ENCODE results near the gene FREM1.

FREM1 gene

GRCh38 chr9:14895806-14896205 lies 14.4 kb downstream of the FREM1 start:
- no peak for DNase-seq (ENCODE audit: extremely low spot score)
- ChIA-PET CTCF (interaction anchor here (1.1 to 1.2 kb wide), 3 partner anchors 12 to 13 kb away, joined by 3 read pairs; no protein-coding TSS in a partner anchor), POLR2A (no interaction called here)
- no peak for TF ChIP-seq CTCF (IDR thresholded peaks at IDR 0.05; ENCODE audit: control extremely low read depth, extremely low read depth, low read depth, missing control alignments)

GRCh38 chr9:14893280-14893679 lies 16.9 kb downstream of the FREM1 start:
- TF ChIP-seq CTCF (IDR thresholded peaks at IDR 0.05; ENCODE audit: control extremely low read depth, extremely low read depth, low read depth, missing control alignments), result no peak
- DNase-seq (ENCODE audit: extremely low spot score), result no peak
- ChIA-PET CTCF (no interaction called here), POLR2A (no interaction called here)

GRCh38 chr9:14891332-14891731 lies 18.9 kb downstream of the FREM1 start:
- DNase-seq (ENCODE audit: extremely low spot score), result no peak
- TF ChIP-seq CTCF (IDR thresholded peaks at IDR 0.05; ENCODE audit: control extremely low read depth, extremely low read depth, low read depth, missing control alignments), result no peak
- ChIA-PET CTCF (no interaction called here), POLR2A (no interaction called here)

GRCh38 chr9:14889451-14889850 lies 20.8 kb downstream of the FREM1 start:
- no peak for TF ChIP-seq CTCF (IDR thresholded peaks at IDR 0.05; ENCODE audit: control extremely low read depth, extremely low read depth, low read depth, missing control alignments)
- ChIA-PET CTCF (no interaction called here), POLR2A (no interaction called here)
- DNase-seq (ENCODE audit: extremely low spot score), result no peak

GRCh38 chr9:14888875-14889274 lies 21.4 kb downstream of the FREM1 start:
- DNase-seq (ENCODE audit: extremely low spot score), result no peak
- CTCF ChIA-PET, result no interaction called here
- TF ChIP-seq CTCF (IDR thresholded peaks at IDR 0.05; ENCODE audit: control extremely low read depth, extremely low read depth, low read depth, missing control alignments), result no peak
- POLR2A ChIA-PET, result no interaction called here

GRCh38 chr9:14888272-14888671 lies 22.0 kb downstream of the FREM1 start:
- TF ChIP-seq CTCF (IDR thresholded peaks at IDR 0.05; ENCODE audit: control extremely low read depth, extremely low read depth, low read depth, missing control alignments), result no peak
- DNase-seq (ENCODE audit: extremely low spot score), result no peak
- ChIA-PET POLR2A (no interaction called here), CTCF (no interaction called here)

- TF ChIP-seq CTCF (IDR thresholded peaks at IDR 0.05; ENCODE audit: control extremely low read depth, extremely low read depth, low read depth, missing control alignments), result no peak
- no peak for DNase-seq (ENCODE audit: extremely low spot score)
- POLR2A ChIA-PET, result no interaction called here
- CTCF ChIA-PET, result interaction anchor here (1.2 kb wide), 1 partner anchor 48 kb away, joined by 3 read pairs; no protein-coding TSS in a partner anchor
Observed at GRCh38 chr9:14887149-14887548, 23.1 kb downstream of the FREM1 start.
